Activated CD8-positive, alpha-beta memory T cell treated with anti-CD3 and anti-CD28 coated beads for 1 hour (primary cell): ENCODE data around the gene ANKFY1.

ENCODE experiments used
- DNase-seq, 2 donors: peaks; one replicate each; pipeline ENCODE4 v3.0.0-alpha.2; 2020; ENCODE audit warnings: low read depth in 1 of 2; ENCODE audit errors: extremely low read depth in 1 of 2

The ANKFY1 gene

GRCh38 chr17:4127555-4127954, 136.2 kb downstream of the ANKFY1 start:
- no peak for DNase-seq

DNA sequence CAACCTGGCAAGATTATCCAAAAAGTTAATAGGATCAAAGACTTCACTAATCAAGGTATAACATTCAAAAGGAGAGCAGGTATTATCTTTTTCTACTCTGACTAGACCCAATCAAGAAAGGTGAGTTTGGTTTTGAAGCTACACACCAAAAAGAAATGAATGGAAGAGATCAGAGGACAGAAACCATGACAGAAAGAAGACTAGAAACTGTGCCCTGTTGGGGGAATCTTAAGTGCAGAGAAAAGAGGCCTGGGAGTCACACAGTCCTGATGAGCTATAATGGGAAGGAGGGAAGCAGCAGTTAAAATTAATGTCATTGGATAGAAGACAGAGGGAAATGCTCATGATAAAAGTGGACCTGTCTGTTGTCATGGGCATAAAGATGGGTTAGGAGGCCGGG, 138.2 kb downstream of the ANKFY1 start:
- no peak for DNase-seq

DNA sequence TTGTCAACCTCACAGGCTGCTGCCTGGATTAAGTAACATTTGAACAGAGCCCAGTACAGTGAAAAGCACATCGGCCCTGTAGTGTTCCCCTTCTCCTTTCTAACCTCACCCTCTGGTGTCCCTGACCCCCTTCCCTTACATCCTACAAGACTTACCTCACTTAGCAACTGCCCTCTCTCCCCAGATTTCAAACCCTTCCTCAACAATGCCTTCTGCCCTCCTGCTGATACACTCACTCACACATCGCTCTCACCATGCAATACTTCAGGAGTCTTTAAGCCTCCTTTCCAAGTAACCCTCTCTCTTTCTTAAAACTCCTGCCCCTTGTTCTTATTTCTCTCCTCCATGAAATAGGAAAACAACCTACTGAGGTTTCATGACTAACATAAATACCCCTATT, 138.8 kb downstream of the ANKFY1 start:
- DNase-seq, result no peak

DNA sequence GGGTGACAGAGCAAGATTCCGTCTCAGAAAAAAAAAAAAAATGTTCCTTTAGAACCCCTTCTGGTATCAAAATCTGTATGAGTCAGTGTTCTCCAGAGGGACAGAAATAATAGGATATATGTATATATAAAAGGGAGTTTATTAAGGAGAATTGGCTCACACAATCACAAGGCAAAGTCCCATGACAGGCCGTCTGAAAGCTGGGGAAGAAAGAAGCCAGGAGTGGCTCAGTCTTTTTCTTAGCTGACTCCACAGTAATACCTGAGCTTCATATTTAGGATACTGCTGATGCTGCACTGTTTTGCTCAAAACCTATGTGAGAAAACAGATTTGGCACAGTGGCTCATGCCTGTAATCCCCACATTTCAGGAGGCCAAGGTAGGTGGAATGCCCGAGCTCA, 143.4 kb downstream of the ANKFY1 start:
- no peak for DNase-seq

DNA sequence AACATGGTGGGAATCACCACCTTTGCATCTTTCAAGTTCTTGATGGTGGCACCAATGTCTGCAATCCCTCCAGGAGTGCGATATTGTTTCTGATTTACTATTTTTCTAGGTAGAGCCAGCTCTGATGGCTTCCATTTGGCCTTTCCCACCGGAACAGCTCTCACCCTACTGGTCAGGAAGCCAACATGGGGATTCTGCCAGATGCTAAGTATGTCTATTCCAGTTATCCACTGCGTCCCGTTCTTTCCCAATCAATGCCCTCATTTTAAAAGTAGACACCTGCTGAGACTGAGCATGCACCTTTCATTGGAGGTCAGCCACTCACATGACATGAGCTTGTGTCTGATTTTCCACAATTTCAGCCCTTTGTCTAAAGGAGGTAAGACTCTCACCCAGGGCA, 144.5 kb downstream of the ANKFY1 start:
- DNase-seq, result no peak

DNA sequence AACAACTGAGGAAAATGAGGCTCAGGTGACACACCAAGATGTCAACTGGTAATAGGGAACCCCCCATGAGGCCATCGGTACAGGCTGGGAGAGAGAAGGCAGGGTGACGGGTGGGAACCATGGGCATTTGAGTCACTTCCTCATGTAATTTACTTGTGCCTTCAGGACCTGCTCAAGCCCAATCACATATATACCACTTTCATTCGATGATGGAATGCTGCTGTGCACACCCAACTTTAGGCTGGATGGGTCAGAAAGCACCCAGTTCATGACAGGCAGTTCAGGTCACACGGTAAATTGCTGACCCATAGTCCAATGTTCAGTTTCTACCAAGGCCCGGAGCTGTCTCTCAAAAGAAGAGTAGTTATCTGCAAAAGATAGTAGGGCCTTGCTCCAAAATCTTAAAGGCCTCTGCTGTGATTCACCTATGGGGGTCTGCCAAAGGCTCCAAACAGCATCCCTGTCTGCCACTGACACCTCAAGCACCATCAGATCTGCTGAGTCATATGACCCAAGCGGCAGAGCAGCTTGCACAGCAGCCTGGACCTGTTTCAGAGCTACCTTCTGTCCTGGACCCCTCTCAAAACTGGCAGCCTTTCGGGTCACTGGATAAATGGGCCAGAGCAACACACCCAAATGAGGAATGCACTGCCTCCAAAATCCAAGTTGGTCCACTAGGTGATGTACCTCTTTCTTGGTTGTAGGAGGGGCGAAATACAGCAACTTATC, 145.6 kb downstream of the ANKFY1 start:
- no peak for DNase-seq

GRCh38 chr17:4116516-4116915, 147.3 kb downstream of the ANKFY1 start:
- DNase-seq, result no peak
